DOHH2 (cell line): ENCODE data around the gene ADGRG4.

Source experiments
- H3F3A ChIP-seq: fragments of 200-600 bp; sonication (generic), shearing (Covaris generic); 2 replicates; pipeline ENCODE4 v1.6.0; 2016; ENCODE audit warnings: antibody characterized with exemption, mild to moderate bottlenecking; ENCODE audit not compliant: control insufficient read depth, insufficient read depth
- H3K27ac ChIP-seq: fragments of 200-600 bp; sonication (generic); 2 replicates; pipeline ENCODE4 v1.5.1; 2014; ENCODE audit warnings: low read depth, mild to moderate bottlenecking, low read length, moderate library complexity
- H3K27me3 ChIP-seq: fragments of 200-600 bp; sonication (generic); 2 replicates; pipeline ENCODE4 v1.6.1; 2014; ENCODE audit warnings: mild to moderate bottlenecking, low read length, mixed read lengths; ENCODE audit not compliant: control insufficient read depth
- H3K36me3 ChIP-seq: fragments of 200-600 bp; sonication (generic); 2 replicates; pipeline ENCODE4 v1.6.1; 2014; ENCODE audit warnings: mild to moderate bottlenecking, low read length, moderate library complexity, mixed read lengths; ENCODE audit not compliant: control insufficient read depth
- H3K4me1 ChIP-seq: fragments of 200-600 bp; sonication (generic); 2 replicates; pipeline ENCODE4 v1.6.1; 2014; ENCODE audit warnings: mild to moderate bottlenecking, low read length, mixed read lengths; ENCODE audit not compliant: control insufficient read depth
- H3K4me2 ChIP-seq: fragments of 200-600 bp; sonication (generic); 2 replicates; pipeline ENCODE4 v1.6.0; 2014; ENCODE audit warnings: mild to moderate bottlenecking, low read length, moderate library complexity
- H3K4me3 ChIP-seq: fragments of 200-600 bp; sonication (generic); 2 replicates; pipeline ENCODE4 v1.5.1; 2014; ENCODE audit warnings: mild to moderate bottlenecking, low read length, mixed read lengths
- H3K79me2 ChIP-seq: fragments of 200-600 bp; sonication (generic); 2 replicates; pipeline ENCODE4 v1.6.1; 2014; ENCODE audit warnings: mild to moderate bottlenecking, low read length, mixed read lengths; ENCODE audit not compliant: control insufficient read depth
- H3K9me2 ChIP-seq: fragments of 200-600 bp; sonication (generic); replicated peaks from 2 replicates; pipeline ENCODE4 v1.6.1; 2014; ENCODE audit warnings: mild to moderate bottlenecking, low read length, mixed read lengths; ENCODE audit not compliant: control insufficient read depth
- H3K9me3 ChIP-seq: fragments of 200-600 bp; sonication (generic); 2 replicates; pipeline ENCODE4 v1.6.1; 2014; ENCODE audit warnings: antibody characterized with exemption, low read length, mixed read lengths; ENCODE audit not compliant: control insufficient read depth, insufficient read depth
- H4K20me1 ChIP-seq: fragments of 200-600 bp; sonication (generic); 2 replicates; pipeline ENCODE4 v1.6.0; 2014; ENCODE audit warnings: low read depth, mild to moderate bottlenecking, antibody characterized with exemption, low read length, moderate library complexity; ENCODE audit not compliant: control insufficient read depth, insufficient read depth
- EZH2phosphoT487 ChIP-seq: fragments of 200-600 bp; sonication (generic); IDR thresholded peaks from 2 replicates; pipeline ENCODE4 v1.6.1; 2017; ENCODE audit warnings: borderline replicate concordance, mild to moderate bottlenecking, antibody characterized with exemption, low read length, moderate library complexity, mixed read lengths
- TF ChIP-seq, protein P1 (sequence below): fragments of 200-600 bp; sonication (generic); IDR thresholded peaks from one replicate; pipeline ENCODE4 v1.5.1; 2014; ENCODE audit warnings: antibody characterized with exemption, mild to moderate bottlenecking, low read depth, low read length; ENCODE audit not compliant: poor library complexity, severe bottlenecking

ADGRG4 gene

DNA sequence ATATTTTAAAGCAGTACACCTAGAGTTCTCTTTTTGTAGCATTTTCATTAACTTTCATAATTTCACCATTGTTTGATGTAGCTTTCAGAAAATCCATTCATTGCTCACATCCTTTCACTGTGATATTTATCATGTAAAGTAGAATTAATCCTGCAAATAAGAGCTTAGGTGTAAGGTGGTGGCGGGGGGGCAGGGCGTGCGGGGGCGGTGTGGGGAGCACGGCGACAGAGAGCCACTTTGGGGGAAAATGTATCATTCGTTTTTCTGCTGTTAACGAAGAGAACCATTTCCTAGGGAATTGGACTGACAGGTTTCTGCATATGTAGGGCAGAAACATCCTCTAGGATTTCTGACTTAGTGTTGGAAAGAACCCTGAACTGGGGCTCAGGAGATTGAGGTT lies 104.4 kb downstream of the ADGRG4 start:
- no peak overlapping the region for H3K27ac ChIP-seq
- TF ChIP-seq, protein P1, sequence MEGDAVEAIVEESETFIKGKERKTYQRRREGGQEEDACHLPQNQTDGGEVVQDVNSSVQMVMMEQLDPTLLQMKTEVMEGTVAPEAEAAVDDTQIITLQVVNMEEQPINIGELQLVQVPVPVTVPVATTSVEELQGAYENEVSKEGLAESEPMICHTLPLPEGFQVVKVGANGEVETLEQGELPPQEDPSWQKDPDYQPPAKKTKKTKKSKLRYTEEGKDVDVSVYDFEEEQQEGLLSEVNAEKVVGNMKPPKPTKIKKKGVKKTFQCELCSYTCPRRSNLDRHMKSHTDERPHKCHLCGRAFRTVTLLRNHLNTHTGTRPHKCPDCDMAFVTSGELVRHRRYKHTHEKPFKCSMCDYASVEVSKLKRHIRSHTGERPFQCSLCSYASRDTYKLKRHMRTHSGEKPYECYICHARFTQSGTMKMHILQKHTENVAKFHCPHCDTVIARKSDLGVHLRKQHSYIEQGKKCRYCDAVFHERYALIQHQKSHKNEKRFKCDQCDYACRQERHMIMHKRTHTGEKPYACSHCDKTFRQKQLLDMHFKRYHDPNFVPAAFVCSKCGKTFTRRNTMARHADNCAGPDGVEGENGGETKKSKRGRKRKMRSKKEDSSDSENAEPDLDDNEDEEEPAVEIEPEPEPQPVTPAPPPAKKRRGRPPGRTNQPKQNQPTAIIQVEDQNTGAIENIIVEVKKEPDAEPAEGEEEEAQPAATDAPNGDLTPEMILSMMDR = no peak
- TF ChIP-seq EZH2phosphoT487 = no peak
- H3K4me3 ChIP-seq = no peak overlapping the region
- H3K9me2 ChIP-seq = no peaks in the 10 kb centered on the region
- H3K9me3 ChIP-seq = no peaks in the 10 kb centered on the region
- no peaks in the 10 kb centered on the region for H3K27me3 ChIP-seq
- no peaks in the 10 kb centered on the region for H3K79me2 ChIP-seq
- H4K20me1 ChIP-seq = no peaks in the 10 kb centered on the region
- H3K36me3 ChIP-seq = no peaks in the 10 kb centered on the region
- no peak overlapping the region for H3K4me2 ChIP-seq
- H3K4me1 ChIP-seq = no peaks in the 10 kb centered on the region
- no peaks in the 10 kb centered on the region for H3F3A ChIP-seq

DNA sequence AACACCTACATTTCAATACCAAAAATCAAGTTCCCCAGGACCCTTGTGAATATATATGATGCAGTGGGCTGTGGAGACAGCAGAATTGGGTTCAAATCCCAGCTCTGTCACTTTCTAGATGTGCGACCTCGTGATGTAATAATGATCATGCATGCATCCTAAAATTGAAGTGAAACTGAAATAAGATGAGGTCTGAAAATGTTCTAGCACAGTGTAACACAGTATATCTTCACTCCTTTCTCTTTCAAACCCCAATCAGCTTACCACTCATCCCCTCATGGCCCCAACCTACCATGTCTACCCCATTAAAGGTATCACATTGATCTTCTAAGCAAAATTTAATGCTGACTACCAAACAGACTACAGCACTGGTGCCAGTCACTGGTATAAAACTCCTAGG lies 117.0 kb downstream of the ADGRG4 start:
- no peak for TF ChIP-seq EZH2phosphoT487
- TF ChIP-seq, protein P1 = no peak
- Histone ChIP-seq H3K4me3 (no peak overlapping the region), H3K4me1 (no peaks in the 10 kb centered on the region), H3K79me2 (no peaks in the 10 kb centered on the region), H3K36me3 (no peaks in the 10 kb centered on the region), H3K9me2 (no peaks in the 10 kb centered on the region), H3K27ac (no peak overlapping the region), H3F3A (no peaks in the 10 kb centered on the region), H3K4me2 (no peak overlapping the region), H3K27me3 (no peaks in the 10 kb centered on the region), H4K20me1 (no peaks in the 10 kb centered on the region), H3K9me3 (no peaks in the 10 kb centered on the region)

DNA sequence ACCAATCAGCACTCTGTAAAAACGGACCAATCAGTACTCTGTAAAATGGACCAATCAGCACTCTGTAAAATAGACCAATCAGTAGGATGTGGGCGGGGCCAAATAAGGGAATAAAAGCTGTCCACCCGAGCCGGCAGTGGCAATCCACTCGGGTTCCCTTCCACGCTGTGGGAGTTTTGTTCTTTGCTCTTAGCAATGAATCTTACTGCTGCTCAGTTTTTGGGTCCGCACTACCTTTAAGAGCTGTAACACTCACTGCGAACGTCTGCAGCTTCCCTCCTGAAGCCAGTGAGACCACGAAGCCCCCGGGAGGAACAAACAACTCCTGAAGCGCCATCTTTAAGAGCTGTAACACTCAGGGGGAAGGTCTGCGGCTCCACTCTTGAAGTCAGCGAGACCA lies 120.6 kb downstream of the ADGRG4 start:
- TF ChIP-seq, protein P1 = no peak
- H3K4me3 ChIP-seq = no peak overlapping the region
- H3K9me3 ChIP-seq = no peaks in the 10 kb centered on the region
- no peak overlapping the region for H3K4me2 ChIP-seq
- no peaks in the 10 kb centered on the region for H3K36me3 ChIP-seq
- H3K27ac ChIP-seq = no peak overlapping the region
- H4K20me1 ChIP-seq = no peaks in the 10 kb centered on the region
- H3K4me1 ChIP-seq = no peaks in the 10 kb centered on the region
- no peaks in the 10 kb centered on the region for H3F3A ChIP-seq
- H3K9me2 ChIP-seq = no peaks in the 10 kb centered on the region
- no peaks in the 10 kb centered on the region for H3K79me2 ChIP-seq
- no peaks in the 10 kb centered on the region for H3K27me3 ChIP-seq

DNA sequence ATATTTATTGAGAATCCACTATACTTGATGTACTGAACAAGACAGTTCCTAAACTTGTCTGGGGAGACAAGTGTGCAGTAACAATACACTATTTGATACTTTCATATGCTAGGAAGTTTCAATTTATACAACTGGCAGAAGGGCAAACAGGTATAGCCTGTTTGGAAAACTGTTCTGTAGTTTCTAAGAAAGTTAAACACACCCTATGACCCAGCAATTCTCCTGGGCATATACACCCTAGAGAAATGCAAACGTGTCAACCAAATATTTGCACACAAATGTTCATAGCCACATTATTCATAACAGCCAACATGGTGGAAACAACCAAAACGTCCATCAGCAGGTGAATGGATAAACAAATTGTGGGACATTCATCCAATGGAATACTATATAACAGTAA lies 123.0 kb downstream of the ADGRG4 start:
- no peaks in the 10 kb centered on the region for H3F3A ChIP-seq
- no peaks in the 10 kb centered on the region for H3K9me3 ChIP-seq
- no peaks in the 10 kb centered on the region for H4K20me1 ChIP-seq
- no peaks in the 10 kb centered on the region for H3K36me3 ChIP-seq
- no peak overlapping the region for H3K4me2 ChIP-seq
- H3K4me3 ChIP-seq = no peak overlapping the region
- no peaks in the 10 kb centered on the region for H3K79me2 ChIP-seq
- H3K27ac ChIP-seq = no peak overlapping the region
- H3K9me2 ChIP-seq = no peaks in the 10 kb centered on the region
- H3K27me3 ChIP-seq = no peaks in the 10 kb centered on the region
- H3K4me1 ChIP-seq = no peaks in the 10 kb centered on the region
- TF ChIP-seq, protein P1 = no peak
- no peak for TF ChIP-seq EZH2phosphoT487
